ENCODE measurements around the gene ITFG2.

- TF ChIP-seq EZH2 (IDR thresholded peaks at IDR 0.05; ENCODE audit: low read length) (no peak), CTCF (optimal IDR thresholded peaks at IDR 0.05 in 1 of 3, IDR thresholded peaks at IDR 0.05 in 1 of 3, conservative IDR thresholded peaks at IDR 0.05 in 1 of 3; ENCODE audit: extremely low read depth in 1 of 3, insufficient read depth in 2 of 3, low read length in 3 of 3) (no peak)
Observed at GRCh38 chr12:2772370-2772769, 40.1 kb upstream of the ITFG2 start.
